Suppressor macrophage treated with lipopolysaccharide for 4 hours (primary cell): Measurements from ENCODE around the gene BCL2.
"Not testable (repeated sequence)": the region's sequence is repeated elsewhere in the genome, so short reads cannot be mapped to it uniquely, and the experiment has no call there.

Experiments
- DNase-seq: peaks from one replicate; pipeline ENCODE4 v3.0.0-alpha.2; 2020

Gene BCL2

DNA sequence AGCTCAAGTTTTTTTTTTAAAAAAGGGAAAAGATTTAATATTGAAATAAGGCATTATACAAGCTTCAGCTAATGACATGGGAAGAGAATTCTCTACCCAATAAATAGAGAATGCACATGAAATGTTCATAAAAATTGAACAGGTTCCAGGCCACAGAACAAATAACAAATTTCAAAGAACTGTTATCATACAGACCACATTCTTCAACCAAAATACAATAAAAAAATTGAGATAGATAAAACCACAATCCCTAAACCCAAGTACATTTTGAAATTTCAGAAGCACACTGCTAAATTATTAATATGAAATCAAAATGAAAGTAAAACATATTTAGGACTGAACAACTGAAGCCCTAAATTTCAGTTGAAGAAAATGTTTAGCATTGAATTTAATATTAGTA is 89.6 kb downstream of the BCL2 start:
- DNase-seq: no peak

DNA sequence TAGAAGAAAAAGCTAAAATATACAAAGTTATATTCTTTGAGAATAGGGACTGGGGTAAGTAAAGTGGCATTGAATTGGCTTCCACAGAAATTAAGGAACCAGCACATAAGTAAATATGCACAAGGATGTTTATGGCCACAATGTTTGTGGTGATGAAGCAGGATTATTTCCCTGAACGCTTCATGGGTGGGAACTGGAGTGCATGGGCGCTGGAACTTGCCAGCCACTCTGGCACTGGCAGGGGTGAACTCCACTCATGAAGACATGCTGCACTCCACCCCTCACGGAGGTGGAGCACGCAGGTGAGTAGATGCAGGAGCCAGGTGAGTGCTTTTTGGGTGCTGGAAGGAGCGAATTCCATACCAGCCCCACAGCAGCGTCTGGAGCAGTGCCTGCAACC is 94.1 kb downstream of the BCL2 start:
- no peak for DNase-seq

DNA sequence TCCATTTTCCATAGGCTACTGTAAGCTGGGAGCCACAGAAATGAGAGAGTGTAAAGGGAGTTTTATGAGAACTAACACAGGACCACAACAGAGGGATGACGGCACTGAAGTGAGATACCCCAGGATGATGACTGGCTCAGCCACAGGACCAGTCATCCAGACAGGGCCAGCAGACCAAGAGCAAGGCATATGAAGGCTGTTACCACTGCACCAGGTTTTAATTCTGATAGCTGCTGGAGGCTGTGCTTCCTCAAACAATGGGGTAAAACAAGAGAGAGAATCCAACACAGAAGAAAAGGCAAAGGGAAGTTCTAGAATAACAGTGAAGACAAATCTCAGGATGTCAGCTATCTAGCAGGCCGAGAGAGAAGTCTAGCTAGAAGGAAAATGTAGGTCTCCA is 94.9 kb downstream of the BCL2 start:
- DNase-seq: peak; percentile 66

- DNase-seq: no peak
Measured at GRCh38 chr18:63223837-63224236, 95.7 kb downstream of the BCL2 start.

DNA sequence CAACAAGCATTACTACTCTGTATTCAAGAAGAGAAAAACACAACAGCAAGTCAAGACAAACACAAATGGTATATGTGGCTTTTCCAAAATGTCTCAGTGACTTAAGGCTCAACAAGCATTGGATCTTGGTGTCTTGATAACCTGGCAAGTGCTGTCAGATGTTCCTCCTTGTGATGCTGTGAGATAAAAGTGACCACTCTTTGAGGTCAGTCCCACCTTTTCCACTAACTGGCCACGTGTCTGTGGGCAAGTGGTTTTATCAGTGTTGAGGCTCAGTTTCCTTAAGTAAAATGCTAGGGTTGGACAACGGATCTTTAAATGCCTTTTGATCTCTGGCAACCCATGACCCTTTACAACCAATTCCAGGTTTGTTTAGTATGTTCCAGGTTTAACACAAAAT is 98.7 kb downstream of the BCL2 start:
- DNase-seq: no peak

GRCh38 chr18:63218472-63218871 is 101.1 kb downstream of the BCL2 start:
- DNase-seq: no peak

DNA sequence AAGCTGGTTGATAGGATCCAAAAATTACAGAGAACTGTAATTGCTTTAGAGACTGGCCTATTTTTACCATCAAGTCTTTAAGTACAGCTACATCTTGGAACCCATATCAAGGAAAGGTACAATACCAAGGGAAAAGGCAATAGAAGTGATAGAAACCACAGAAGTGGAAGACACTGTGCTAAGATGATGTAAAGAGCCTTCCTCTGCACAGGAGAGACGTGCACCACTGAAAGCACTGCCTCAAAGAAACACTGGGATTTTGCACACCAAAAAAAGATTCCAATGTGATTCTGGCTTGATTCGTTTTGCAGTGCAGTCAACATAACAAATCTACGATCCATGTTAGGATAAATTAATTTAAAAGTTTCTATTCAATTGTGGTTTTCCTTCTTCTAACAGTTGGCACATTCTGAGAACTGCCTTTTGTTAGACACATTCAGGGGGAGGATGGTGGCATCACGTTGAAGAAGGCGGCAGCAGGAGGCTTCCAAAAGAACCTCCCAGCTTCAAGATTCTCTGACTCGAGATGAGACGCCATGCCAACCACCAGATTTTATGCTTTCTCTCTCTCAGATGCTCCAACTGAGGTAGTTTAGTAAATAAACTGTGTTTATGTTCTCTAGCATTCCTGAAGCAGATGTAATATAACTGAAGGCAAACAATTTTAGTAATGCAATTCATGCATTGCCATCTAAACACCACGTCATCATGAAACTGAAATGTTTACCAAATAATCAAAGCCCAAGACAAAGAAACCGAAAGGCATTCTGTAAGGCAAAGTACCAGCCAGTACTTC is 102.9 kb downstream of the BCL2 start:
- DNase-seq: no peak

DNA sequence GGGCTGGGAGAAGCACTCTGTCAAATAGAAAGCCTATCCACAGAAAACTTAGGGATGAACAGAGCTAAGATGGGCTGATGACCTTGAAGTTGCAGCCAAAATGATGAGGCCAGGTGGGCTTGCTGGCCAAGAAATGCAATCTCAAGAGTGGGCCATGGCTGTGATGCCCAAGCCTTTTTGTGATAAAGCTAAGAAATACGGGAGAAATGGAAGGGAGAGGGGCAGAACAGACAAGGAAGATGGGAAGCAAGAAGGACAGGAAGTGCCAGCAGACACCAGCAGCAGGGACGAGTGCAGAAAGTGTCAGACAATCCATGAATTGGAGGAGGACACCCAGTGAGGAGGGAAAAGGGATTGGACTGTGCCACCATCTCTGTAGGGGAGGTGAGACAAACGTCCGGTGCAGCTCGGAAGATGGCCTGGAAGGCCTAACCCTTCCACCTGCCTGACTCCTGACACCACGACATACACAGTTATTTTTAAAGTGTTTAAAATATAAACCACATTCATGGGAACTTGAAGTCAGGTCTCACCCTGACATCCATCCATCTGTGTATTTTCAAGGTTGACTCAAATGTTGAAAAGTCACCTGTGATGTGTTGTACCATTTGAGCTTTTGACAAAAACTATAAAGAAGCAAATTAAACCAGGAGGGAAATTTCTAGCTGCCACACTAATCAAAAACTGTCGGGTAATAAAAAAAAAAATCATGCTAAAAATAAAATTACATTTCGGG is 105.5 kb downstream of the BCL2 start:
- DNase-seq: no peak

- peak; percentile 83 for DNase-seq
Measured at GRCh38 chr18:63213331-63213900, 106.2 kb downstream of the BCL2 start.

- DNase-seq: no peak
Measured at GRCh38 chr18:63210521-63210920, 109.0 kb downstream of the BCL2 start.

GRCh38 chr18:63208676-63209075 is 110.9 kb downstream of the BCL2 start:
- DNase-seq: no peak

DNA sequence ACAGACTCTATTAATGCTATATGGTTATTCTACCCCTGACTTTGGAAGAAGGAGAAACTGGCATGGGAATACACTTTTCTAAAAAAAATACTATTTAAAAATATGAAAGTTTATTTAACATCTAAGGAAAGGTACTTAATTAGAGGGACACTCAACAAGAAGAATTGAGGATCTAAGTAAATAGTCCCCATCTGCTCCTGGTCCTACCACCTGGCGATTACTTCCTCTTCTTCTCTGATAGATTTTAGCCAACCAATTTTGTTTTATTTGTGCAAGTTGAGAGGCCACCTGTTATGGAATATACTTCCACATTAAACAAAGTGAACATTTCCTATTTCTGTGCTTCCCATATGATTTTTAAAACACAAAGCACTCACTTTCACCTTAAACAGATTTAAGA is 111.7 kb downstream of the BCL2 start:
- DNase-seq: no peak

- no peak for DNase-seq
Measured at GRCh38 chr18:63207143-63207790, 112.3 kb downstream of the BCL2 start.

DNA sequence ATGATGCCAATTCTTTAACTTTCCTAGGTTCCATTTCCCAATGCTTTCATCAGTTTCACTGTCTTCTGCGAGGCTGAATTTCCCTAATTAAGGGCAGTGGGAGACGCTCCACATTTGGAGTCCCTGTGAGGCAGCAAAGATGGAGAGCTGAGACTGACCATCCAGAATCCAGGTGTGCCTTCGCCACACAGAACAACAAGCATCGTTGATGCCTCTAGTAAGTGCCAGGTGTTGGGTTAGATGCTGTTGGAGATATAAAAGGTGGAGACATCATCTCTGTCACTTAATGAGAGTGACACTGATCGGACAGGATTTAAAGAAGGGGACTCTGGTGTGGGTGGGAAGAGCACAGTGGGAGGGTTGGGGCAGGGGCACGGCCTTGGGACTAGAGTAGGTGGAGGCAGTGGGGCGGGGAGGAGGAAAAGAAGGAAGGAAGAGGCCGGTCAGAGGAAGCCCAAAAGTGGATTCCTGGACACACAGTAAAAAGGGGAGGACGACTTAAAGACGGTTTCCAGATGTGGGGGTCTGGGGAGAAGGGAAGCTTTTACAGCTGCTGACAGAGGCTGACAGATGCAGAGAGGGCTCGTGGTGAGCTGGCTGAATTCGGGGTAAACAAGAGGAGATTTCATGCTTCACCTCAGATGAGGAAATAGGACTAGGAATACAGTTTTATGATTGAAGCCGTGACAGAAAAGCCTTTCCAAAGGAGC is 113.0 kb downstream of the BCL2 start:
- no peak for DNase-seq

DNA sequence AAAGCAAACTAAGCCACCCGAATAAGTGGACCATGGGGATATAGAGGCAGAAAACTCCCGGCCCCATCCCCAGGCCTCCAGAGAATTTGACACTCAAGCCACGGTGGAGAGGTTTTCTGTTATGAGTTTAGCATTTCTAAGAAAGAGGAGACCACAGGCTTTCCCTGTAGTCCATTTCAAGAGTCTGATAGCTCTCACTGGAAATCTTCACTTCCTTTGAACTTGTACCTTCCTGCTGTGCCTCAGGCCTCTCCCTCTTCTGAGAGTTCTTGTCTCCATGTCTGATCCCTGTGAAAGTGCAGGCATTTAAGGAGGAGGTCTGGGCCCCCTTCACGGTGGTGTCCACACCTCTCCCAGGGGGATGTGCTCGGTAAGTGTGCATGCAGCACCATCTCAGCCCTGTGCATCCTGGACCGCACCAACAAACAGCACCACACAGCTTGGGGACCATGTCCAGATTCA is 113.7 kb downstream of the BCL2 start:
- DNase-seq: no peak

GRCh38 chr18:63203497-63203896 is 116.1 kb downstream of the BCL2 start:
- no peak for DNase-seq

GRCh38 chr18:63202828-63203227 is 116.7 kb downstream of the BCL2 start:
- no peak for DNase-seq

DNA sequence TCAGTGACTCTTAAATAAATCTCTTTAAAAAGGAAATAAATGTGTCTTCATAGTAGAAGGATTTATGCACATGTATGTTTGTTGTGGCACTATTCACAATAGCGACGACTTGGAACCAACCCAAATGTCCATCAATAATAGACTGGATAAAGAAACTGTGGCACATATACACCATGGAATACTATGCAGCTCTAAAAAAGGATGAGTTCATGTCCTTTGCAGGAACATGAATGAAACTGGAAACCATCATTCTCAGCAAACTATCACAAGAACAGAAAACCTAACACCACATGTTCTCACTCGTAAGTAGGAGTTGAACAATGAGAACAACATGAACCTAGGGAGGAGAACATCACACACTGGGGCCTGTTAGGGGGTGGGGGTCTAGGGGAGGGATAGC is 118.1 kb downstream of the BCL2 start:
- not testable (repeated sequence) for DNase-seq

DNA sequence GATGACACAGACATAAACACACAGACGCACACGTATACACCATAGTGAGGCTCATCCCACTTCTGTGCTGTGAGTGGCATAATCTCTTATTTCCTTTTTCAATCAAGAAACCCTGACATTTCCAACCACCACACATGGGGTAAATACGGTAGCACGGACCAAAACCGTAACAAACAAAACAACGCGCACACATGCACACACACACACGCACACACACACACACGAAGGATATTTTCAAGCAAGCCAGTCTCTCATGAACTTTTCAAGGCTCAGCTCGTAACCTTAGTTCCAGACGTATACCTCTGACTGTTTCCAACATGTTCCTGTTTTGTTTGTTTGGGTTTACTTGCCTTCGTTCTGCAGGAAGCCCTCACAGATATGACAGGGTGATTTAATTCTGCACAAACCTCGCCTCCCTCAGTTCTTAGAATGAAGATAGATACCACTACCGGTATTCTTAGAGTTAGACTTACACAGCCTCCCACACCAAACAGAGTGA is 119.8 kb downstream of the BCL2 start:
- DNase-seq: peak; percentile 32

GRCh38 chr18:63198868-63199742 is 120.5 kb downstream of the BCL2 start:
- no peak for DNase-seq

- no peak for DNase-seq
Measured at GRCh38 chr18:63198098-63198760, 121.3 kb downstream of the BCL2 start.
